ENCODE data around the gene MAGI3.
"Not testable (repeated sequence)": the region's sequence is repeated elsewhere in the genome, so short reads cannot be mapped to it uniquely, and the experiment has no call there.

MAGI3 gene

DNA sequence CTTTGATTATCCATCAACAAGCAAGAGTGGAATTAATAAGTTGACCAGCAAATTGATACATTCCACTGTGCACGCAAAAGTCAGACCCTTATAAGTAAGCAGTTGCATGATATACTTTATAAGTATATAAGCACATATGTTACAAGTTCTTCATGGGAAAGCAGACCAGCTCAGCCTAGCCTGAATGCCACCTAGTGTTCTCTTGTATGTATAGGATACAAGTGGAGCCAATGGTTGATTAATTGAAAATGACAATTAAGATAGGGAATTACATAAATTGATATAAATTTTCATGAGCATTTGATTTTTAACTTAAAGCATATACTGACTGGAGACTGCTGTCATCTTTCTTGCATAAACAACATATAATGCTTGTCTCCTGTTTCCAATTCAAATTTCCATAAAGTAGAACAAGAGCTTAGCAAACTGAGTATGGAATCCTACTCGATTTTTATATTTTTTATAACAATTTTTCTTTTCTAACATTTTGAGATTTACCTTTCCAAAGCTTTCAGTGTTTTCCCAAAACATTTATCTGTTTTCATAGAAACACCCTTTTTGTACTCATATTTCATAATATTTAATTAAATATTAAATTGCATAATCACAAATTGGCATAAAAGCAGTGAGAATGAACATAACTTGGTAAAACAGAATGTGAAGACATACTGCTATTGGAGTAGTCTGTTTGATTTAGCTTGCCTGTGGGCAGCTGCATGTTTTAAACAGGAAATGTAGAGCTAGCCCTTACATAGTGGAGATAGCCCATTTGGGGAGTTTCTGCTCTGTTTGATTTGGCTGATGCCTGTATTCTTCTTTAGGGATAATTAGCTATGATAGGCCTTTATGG, 62.8 kb downstream of the MAGI3 start:
- Histone ChIP-seq H3K27me3 (ENCODE audit: insufficient read depth, low read length) (no peaks in the 10 kb centered on the region), H3K9me3 (ENCODE audit: insufficient read depth, low read depth, low read length) (no peaks in the 10 kb centered on the region), H3K36me3 (ENCODE audit: insufficient read depth, low read depth, low read length) (no peaks in the 10 kb centered on the region), H3K4me3 (ENCODE audit: low read length) (no peak overlapping the region), H3K9ac (ENCODE audit: low read depth, low read length) (no peak overlapping the region), H3K27ac (ENCODE audit: low read length) (no peak overlapping the region), H3K4me1 (ENCODE audit: insufficient read depth, low read length) (0 out of 2 replicates have a peak, but pooled peaks cover 3% of the 10 kb centered on the region)

DNA sequence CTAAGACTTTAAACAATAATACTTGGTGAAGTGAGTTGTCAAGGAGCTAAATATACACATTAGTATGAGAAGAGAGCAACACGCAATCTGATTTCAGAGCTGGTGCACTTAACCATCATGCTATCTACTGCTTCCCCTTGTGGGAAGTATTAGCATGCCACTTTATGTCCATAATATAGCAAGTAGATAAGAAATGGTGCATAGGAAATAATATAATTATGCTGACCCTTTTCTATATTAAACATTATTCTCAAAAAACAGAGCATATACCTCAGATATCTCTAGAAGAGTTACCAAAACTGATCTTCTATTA, 63.4 kb downstream of the MAGI3 start:
- no peak overlapping the region for H3K9ac ChIP-seq (ENCODE audit: low read depth, low read length)
- H3K27me3 ChIP-seq (ENCODE audit: insufficient read depth, low read length) = no peaks in the 10 kb centered on the region
- H3K36me3 ChIP-seq (ENCODE audit: insufficient read depth, low read depth, low read length) = no peaks in the 10 kb centered on the region
- H3K4me3 ChIP-seq (ENCODE audit: low read length) = no peak overlapping the region
- H3K4me1 ChIP-seq (ENCODE audit: insufficient read depth, low read length) = 0 out of 2 replicates have a peak, but pooled peaks cover 3% of the 10 kb centered on the region
- no peak overlapping the region for H3K27ac ChIP-seq (ENCODE audit: low read length)
- H3K9me3 ChIP-seq (ENCODE audit: insufficient read depth, low read depth, low read length) = no peaks in the 10 kb centered on the region

DNA sequence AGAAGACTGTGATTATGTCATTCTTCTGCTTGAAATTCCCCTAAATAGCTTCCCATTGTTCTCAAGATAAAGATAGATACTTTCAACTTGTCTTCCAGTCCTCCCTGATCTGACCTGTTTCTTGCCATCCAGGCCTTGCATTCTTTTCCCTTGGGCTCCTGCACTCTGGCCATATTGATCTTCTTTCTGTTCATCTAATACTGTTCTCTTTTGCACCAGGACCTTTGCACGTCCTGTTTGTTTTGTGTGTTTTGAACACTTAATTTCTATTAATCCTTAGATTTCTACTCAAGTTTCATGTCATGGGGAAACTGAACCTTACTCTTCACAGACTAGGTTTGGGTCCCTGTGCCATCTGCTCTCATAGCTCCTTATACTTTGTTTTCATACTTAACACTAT, 65.1 kb downstream of the MAGI3 start:
- Histone ChIP-seq H3K9me3 (ENCODE audit: insufficient read depth, low read depth, low read length) (no peaks in the 10 kb centered on the region), H3K27me3 (ENCODE audit: insufficient read depth, low read length) (no peaks in the 10 kb centered on the region), H3K9ac (ENCODE audit: low read depth, low read length) (no peak overlapping the region), H3K4me3 (ENCODE audit: low read length) (no peak overlapping the region), H3K27ac (ENCODE audit: low read length) (no peak overlapping the region), H3K36me3 (ENCODE audit: insufficient read depth, low read depth, low read length) (no peaks in the 10 kb centered on the region), H3K4me1 (ENCODE audit: insufficient read depth, low read length) (0 out of 2 replicates have a peak, but pooled peaks cover 3% of the 10 kb centered on the region)

DNA sequence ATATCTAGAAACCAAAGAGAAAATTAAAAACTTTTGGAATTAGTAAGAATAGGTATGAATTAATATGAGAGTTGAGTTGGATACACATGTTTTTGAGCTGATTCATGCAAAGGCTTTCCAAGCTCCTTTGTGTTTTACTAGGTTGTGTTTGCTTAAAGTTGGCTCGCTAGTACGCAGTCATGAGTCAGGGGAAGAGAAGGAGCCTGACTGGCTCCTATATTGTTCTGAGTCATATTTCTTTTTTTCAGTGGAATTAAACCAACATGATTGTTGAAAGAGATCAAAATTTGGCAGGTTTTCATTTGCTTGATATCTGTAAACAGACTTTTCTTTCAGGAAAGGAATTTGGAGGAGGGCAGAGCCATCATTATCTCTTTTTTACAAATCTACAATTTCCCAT, 66.7 kb downstream of the MAGI3 start:
- H3K27ac ChIP-seq (ENCODE audit: low read length) = no peak overlapping the region
- no peaks in the 10 kb centered on the region for H3K9me3 ChIP-seq (ENCODE audit: insufficient read depth, low read depth, low read length)
- 0 out of 2 replicates have a peak, but pooled peaks cover 3% of the 10 kb centered on the region for H3K4me1 ChIP-seq (ENCODE audit: insufficient read depth, low read length)
- H3K9ac ChIP-seq (ENCODE audit: low read depth, low read length) = no peak overlapping the region
- no peak overlapping the region for H3K4me3 ChIP-seq (ENCODE audit: low read length)
- no peaks in the 10 kb centered on the region for H3K27me3 ChIP-seq (ENCODE audit: insufficient read depth, low read length)
- no peaks in the 10 kb centered on the region for H3K36me3 ChIP-seq (ENCODE audit: insufficient read depth, low read depth, low read length)

DNA sequence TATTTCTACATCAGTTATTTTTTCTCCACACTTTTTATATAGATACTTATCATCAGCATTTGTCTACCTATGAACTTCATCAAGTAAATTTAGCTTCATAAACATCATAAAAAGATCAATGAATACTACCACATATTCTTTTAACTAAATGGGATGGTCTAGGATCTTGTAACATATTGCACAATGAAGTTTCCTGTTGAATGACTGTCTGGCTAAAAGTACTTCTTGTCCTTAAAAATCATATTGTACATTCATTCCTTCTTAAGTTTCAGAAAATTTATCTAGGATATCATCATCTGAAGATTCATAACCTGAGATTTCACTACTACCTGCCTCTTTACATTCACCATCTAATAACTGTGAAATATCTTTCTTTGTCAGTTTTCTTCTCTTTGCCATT, 69.0 kb downstream of the MAGI3 start:
- no peak overlapping the region for H3K9ac ChIP-seq (ENCODE audit: low read depth, low read length)
- no peaks in the 10 kb centered on the region for H3K36me3 ChIP-seq (ENCODE audit: insufficient read depth, low read depth, low read length)
- H3K4me3 ChIP-seq (ENCODE audit: low read length) = no peak overlapping the region
- H3K27ac ChIP-seq (ENCODE audit: low read length) = no peak overlapping the region
- no peaks in the 10 kb centered on the region for H3K9me3 ChIP-seq (ENCODE audit: insufficient read depth, low read depth, low read length)
- H3K27me3 ChIP-seq (ENCODE audit: insufficient read depth, low read length) = no peaks in the 10 kb centered on the region
- no peaks in the 10 kb centered on the region for H3K4me1 ChIP-seq (ENCODE audit: insufficient read depth, low read length)

DNA sequence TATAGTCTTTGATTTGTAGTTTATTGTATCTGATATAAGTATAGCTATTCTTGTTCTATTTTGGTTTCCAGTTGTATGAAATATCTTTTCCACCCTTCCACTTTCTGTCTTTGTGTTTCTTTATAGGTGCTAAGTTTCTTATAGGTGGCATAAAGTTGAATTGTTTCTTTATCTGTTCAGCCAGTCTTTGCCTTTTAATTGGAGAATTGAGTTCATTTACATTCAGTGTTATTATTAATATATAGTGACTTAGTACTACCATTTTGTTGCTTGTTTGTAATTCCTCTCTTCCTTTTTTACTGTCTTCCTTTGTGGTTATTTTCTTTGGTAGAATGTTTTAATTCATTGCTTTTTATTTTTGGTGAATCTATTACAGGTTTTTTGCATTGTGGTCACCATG, 77.7 kb downstream of the MAGI3 start:
- Histone ChIP-seq H3K36me3 (ENCODE audit: insufficient read depth, low read depth, low read length) (no peaks in the 10 kb centered on the region), H3K9me3 (ENCODE audit: insufficient read depth, low read depth, low read length) (no peaks in the 10 kb centered on the region; the same call in 1 of the 2 replicates), H3K27ac (ENCODE audit: low read length) (no peak overlapping the region), H3K4me3 (ENCODE audit: low read length) (no peak overlapping the region), H3K27me3 (ENCODE audit: insufficient read depth, low read length) (no peaks in the 10 kb centered on the region), H3K4me1 (ENCODE audit: insufficient read depth, low read length) (no peaks in the 10 kb centered on the region), H3K9ac (ENCODE audit: low read depth, low read length) (no peak overlapping the region)

DNA sequence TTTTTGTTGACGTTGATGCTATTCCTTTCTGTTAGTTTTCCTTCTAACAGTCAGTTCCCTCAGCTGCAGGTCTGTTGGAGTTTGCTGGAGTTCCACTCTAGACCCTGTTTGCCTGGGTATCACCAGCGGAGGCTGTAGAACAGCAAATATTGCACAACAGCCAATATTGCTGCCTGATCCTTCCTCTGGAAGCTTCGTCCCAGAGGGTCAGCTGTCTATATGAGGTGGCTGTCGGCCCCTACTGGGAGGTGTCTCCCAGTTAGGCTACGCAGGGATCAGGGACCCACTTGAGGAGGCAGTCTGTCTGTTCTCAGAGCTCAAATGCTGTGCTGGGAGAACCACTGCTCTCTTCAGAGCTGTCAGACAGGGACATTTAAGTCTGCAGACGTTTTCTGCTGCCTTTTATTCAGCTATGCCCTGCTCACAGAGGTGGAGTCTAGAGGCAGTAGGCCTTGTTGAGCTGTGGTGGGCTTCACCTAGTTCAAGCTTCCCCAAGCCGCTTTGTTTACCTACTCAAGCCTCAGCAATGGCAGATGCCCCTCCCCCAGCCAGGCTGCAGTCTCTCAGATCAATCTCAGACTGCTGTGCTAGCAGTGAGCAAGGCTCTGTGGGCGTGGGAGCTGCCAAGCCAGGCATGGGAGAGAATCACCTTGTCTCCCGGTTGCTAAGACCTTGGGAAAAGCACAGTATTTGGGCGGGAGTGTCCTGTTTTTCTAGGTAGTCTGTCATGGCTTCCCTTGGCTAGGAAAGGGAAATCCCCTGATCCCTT, 88.3 kb downstream of the MAGI3 start:
- not testable (repeated sequence) for H3K27me3 ChIP-seq (ENCODE audit: insufficient read depth, low read length); H3K27ac ChIP-seq (ENCODE audit: low read length); H3K4me3 ChIP-seq (ENCODE audit: low read length); H3K9me3 ChIP-seq (ENCODE audit: insufficient read depth, low read depth, low read length); H3K36me3 ChIP-seq (ENCODE audit: insufficient read depth, low read depth, low read length); H3K9ac ChIP-seq (ENCODE audit: low read depth, low read length); H3K4me1 ChIP-seq (ENCODE audit: insufficient read depth, low read length)

DNA sequence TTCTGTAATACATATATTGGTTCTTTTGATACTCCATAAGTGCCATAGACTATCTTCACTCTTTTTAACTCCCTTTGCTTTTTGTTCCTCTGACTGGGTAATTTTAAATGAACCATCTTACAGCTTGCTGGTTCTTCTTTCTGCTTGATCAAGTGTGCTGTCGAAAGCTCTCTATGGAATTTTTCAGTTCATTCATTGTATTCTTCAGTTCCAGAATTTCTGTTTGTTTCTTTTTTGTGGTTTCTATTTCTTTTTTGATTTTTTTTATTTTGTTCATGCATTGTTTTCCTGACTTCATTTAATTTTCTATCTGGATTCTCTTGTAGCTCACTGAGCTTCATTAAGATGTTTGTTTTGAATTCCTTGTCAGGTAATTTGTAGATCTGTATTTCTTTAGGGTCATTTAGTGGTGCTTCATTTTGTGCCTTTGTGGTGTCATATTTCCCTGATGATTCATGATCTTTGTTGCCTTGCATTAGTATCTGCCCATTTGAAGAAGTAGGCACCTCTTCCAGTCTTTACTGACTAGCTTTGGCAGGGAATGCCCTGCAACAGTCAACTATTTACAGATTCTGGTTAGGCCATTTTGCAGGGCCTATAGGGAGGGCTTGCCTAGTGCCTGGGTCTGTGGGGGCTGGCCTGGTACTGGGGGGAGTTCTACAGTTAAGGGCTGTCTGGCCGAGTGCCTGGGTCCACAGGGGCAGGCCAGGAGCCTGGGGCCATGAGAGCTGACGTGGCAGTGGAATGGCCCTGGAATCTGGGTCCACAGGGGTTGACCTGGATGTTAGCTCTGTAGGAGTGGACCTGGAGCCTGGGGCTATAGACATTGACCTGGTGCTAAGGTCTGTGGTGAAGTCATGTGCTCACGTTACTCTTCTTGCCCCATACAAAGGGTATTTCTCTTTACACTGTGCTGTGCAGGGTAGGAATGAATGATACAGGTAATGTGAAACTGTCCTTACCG, 89.7 kb downstream of the MAGI3 start:
- no peak overlapping the region for H3K27ac ChIP-seq (ENCODE audit: low read length)
- no peaks in the 10 kb centered on the region for H3K27me3 ChIP-seq (ENCODE audit: insufficient read depth, low read length)
- H3K9me3 ChIP-seq (ENCODE audit: insufficient read depth, low read depth, low read length) = no peaks in the 10 kb centered on the region
- no peaks in the 10 kb centered on the region for H3K4me1 ChIP-seq (ENCODE audit: insufficient read depth, low read length)
- H3K4me3 ChIP-seq (ENCODE audit: low read length) = no peak overlapping the region
- no peak overlapping the region for H3K9ac ChIP-seq (ENCODE audit: low read depth, low read length)
- no peaks in the 10 kb centered on the region for H3K36me3 ChIP-seq (ENCODE audit: insufficient read depth, low read depth, low read length)

DNA sequence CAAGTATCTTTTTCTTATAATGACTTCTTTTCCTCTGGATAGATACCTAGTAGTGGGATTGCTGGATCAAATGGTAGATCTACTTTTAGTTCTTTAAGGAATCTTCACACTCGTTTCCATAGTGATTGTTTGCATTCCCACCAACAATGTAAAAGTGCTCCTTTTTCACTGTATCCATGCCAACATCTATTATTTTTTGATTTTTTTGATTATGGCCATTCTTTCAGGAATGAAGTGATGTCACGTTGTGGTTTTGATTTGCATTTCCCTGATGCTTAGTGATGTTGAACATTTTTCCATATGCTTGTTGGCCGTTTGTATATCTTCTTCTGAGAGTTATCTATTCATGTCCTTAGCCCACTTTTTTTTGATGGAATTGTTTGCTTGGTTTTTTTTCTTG, 94.8 kb downstream of the MAGI3 start:
- not testable (repeated sequence) for H3K9ac ChIP-seq (ENCODE audit: low read depth, low read length); H3K27ac ChIP-seq (ENCODE audit: low read length); H3K27me3 ChIP-seq (ENCODE audit: insufficient read depth, low read length); H3K9me3 ChIP-seq (ENCODE audit: insufficient read depth, low read depth, low read length); H3K4me3 ChIP-seq (ENCODE audit: low read length); H3K36me3 ChIP-seq (ENCODE audit: insufficient read depth, low read depth, low read length); H3K4me1 ChIP-seq (ENCODE audit: insufficient read depth, low read length)

DNA sequence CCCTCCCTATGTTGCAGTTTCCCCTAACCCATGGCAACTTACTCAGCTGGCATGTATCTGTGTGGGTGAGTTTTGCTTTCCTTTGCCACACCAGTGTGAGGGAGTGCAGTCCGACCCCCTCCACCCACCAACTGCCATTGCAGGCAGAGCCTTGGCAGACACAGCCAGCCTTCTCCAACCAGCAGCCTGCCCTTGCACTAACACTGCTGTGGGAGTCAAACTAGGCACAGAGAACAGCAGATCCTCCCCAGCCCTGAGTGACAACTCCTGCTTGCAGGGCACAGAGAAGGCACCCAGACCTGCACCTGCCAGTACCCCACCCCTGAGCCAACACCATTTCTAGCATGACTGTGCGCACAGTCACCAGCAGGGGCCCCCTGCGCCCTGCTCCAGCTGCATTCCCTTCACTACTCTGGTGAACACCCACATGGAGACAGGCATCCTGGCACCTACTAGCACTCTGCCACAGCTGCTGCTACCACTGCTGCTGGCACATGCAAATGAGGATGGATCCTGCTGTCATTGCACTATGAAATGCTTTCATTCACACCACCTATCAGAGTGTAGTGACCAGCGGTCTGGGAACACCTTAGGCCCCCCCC, 98.4 kb downstream of the MAGI3 start:
- H3K4me3 ChIP-seq (ENCODE audit: low read length) = no peak overlapping the region
- H3K27me3 ChIP-seq (ENCODE audit: insufficient read depth, low read length) = no peaks in the 10 kb centered on the region
- H3K9me3 ChIP-seq (ENCODE audit: insufficient read depth, low read depth, low read length) = peaks cover 16% of the 10 kb centered on the region
- no peaks in the 10 kb centered on the region for H3K36me3 ChIP-seq (ENCODE audit: insufficient read depth, low read depth, low read length)
- H3K27ac ChIP-seq (ENCODE audit: low read length) = no peak overlapping the region
- no peaks in the 10 kb centered on the region for H3K4me1 ChIP-seq (ENCODE audit: insufficient read depth, low read length)
- no peak overlapping the region for H3K9ac ChIP-seq (ENCODE audit: low read depth, low read length)

DNA sequence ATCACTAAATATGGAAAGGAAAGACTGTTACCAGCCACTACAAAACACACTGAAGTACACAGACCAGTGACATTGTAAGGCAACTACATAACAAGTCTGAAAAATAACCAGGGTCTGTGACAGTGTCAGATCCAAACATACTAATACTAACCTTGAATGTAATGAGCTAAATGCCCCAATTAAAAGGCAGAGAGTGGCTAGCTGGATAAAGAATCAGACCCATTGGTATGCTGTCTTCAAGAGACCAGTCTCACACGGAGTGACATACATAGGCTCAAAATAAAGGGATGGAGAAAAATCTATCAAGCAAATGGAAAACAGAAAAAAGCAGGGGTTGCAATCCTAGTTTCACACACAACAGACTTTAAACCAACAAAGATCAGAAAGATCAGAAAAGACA, 100.1 kb downstream of the MAGI3 start:
- Histone ChIP-seq H3K27ac (ENCODE audit: low read length) (no peak overlapping the region), H3K27me3 (ENCODE audit: insufficient read depth, low read length) (no peaks in the 10 kb centered on the region), H3K9me3 (ENCODE audit: insufficient read depth, low read depth, low read length) (peaks cover 13% of the 10 kb centered on the region), H3K9ac (ENCODE audit: low read depth, low read length) (no peak overlapping the region), H3K36me3 (ENCODE audit: insufficient read depth, low read depth, low read length) (no peaks in the 10 kb centered on the region), H3K4me3 (ENCODE audit: low read length) (no peak overlapping the region), H3K4me1 (ENCODE audit: insufficient read depth, low read length) (no peaks in the 10 kb centered on the region)
